ENCODE measurements around the gene JMJD1C. TPM values are rescaled to one million over a fixed set of nuclear protein-coding genes. Genes with fewer than 3 reads are reported as not detected.

JMJD1C gene
- total RNA-seq, 2 experiments from 2014 or later, result 42.6 to 47.3 TPM

DNA sequence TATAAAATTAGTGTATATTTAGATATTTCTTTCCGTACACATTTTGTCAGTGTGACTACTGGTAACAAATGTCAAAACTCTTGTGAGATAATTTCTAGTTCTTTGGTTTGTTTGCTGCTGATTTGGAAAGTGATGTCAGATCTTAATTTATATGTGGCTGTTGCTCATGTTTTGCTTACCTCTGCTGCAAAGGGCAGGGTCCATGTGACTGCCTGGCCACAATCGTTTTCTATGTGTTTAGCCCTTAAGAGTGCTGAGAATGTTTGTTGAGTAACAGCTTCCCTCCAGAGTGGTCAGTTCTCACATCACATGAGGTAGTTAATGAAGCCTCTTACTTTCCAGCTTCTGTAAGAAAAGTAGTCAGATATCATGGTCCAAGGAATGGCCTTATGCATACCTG is 328.5 kb downstream of the JMJD1C start:
- POLR2A ChIA-PET, result no interaction called here
- CTCF ChIA-PET, result interaction anchor here (1.0 to 2.6 kb wide), 6 partner anchors 20 to 583 kb away, joined by 3 to 16 read pairs (median 4); no protein-coding TSS in a partner anchor
- intact Hi-C loops (cut with micrococcal nuclease), result no loop called here
- Mint-ChIP-seq H3K27ac (no peak overlapping the region), H3K36me3 (peaks cover 19% of the 10 kb centered on the region), H3K4me1 (ENCODE audit: low read depth) (peaks cover 57% of the 10 kb centered on the region), H3K4me3 (no peak overlapping the region), H3K9me3 (peaks cover 7% of the 10 kb centered on the region), H3K27me3 (no peaks in the 10 kb centered on the region)
- no peak for DNase-seq

- Mint-ChIP-seq H3K27ac (peak overlapping the region; percentile 91), H3K4me1 (ENCODE audit: low read depth) (peaks cover 37% of the 10 kb centered on the region)
Observed at GRCh38 chr10:63133821-63134557, 331.8 kb downstream of the JMJD1C start.

GRCh38 chr10:63133056-63133820 is 332.5 kb downstream of the JMJD1C start, which contains the start of gene NRBF2:
Gene NRBF2, plus strand, starts transcription at chr10:63133328. Its CDS starts 143 bp downstream, at chr10:63133471.
- Mint-ChIP-seq H3K4me3 (peak within 1 kb of the TSS; percentile 89), H3K36me3 (peaks cover 7% of the 10 kb centered on the region), H3K27ac (peak within 1 kb of the TSS; percentile 91), H3K9me3 (peaks cover 9% of the 10 kb centered on the region), H3K4me1 (ENCODE audit: low read depth) (peaks cover 32% of the 10 kb centered on the region), H3K27me3 (peaks cover 3% of the 10 kb centered on the region)
- DNase-seq, result peak; percentile 98
- intact Hi-C loops (cut with micrococcal nuclease), result loop anchor here (1.0 to 5.0 kb wide), 11 partner anchors 29 to 1231 kb away; partner anchors contain the start of genes ARID5B and EGR2
- CTCF ChIA-PET, result interaction anchor here (0.7 to 2.7 kb wide), 11 partner anchors 9 to 587 kb away, joined by 3 to 12 read pairs (median 4); no protein-coding TSS in a partner anchor
- POLR2A ChIA-PET, result interaction anchor here (1.0 to 1.6 kb wide), 5 partner anchors 12 to 317 kb away, joined by 3 to 8 read pairs (median 3); partner anchors contain the start of gene EGR2

More at GRCh38 chr10:63133821-63134557, 331.8 kb downstream of the JMJD1C start:
- Mint-ChIP-seq H3K36me3 (peaks cover 7% of the 10 kb centered on the region), H3K27me3 (peaks cover 1% of the 10 kb centered on the region), H3K9me3 (peaks cover 9% of the 10 kb centered on the region), H3K4me3 (peak overlapping the region; percentile 89)
- no peak for DNase-seq
- POLR2A ChIA-PET, result interaction anchor here (0.6 to 1.6 kb wide), 6 partner anchors 11 to 315 kb away, joined by 3 to 8 read pairs (median 3); no protein-coding TSS in a partner anchor
- intact Hi-C loops (cut with micrococcal nuclease), result loop anchor here (1.0 to 5.0 kb wide), 13 partner anchors 24 to 1232 kb away; partner anchors contain the start of genes ARID5B and EGR2
- CTCF ChIA-PET, result interaction anchor here (0.6 to 2.7 kb wide), 15 partner anchors 12 to 587 kb away, joined by 3 to 12 read pairs (median 3); no protein-coding TSS in a partner anchor

DNA sequence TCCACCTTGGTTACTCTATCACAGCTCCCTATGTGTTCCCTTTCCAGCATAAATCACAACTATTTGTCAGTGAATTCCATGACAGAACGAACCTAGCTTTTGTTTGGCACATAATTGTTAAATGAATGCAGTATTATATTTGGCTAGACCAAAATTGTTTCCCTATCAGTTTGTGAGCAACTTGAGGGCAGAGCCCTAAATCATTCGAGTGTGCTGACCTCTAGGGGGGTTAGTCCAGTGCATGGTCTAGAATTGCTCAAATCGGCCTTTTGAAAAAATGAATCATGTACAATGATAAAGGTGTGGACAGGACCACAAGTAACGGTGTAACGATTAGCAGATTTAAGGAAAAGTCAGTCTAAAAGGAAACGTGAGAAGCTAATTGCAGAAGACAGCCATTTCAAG is 333.1 kb downstream of the JMJD1C start:
- no peak for DNase-seq
- peaks cover 9% of the 10 kb centered on the region for H3K9me3 Mint-ChIP-seq
- peaks cover 3% of the 10 kb centered on the region for H3K27me3 Mint-ChIP-seq
- peak overlapping the region; percentile 89 for H3K4me3 Mint-ChIP-seq
- intact Hi-C loops (cut with micrococcal nuclease), result loop anchor here (1.0 to 5.0 kb wide), 11 partner anchors 28 to 1230 kb away; partner anchors contain the start of genes ARID5B and EGR2
- H3K36me3 Mint-ChIP-seq, result peaks cover 6% of the 10 kb centered on the region
- CTCF ChIA-PET, result interaction anchor here (0.7 to 2.7 kb wide), 10 partner anchors 9 to 588 kb away, joined by 3 to 12 read pairs (median 4); no protein-coding TSS in a partner anchor
- peak overlapping the region; percentile 91 for H3K27ac Mint-ChIP-seq
- POLR2A ChIA-PET, result interaction anchor here (1.0 kb wide), 4 partner anchors 28 to 316 kb away, joined by 3 to 4 read pairs (median 3); partner anchors contain the start of gene EGR2
- peaks cover 32% of the 10 kb centered on the region for H3K4me1 Mint-ChIP-seq (ENCODE audit: low read depth)

DNA sequence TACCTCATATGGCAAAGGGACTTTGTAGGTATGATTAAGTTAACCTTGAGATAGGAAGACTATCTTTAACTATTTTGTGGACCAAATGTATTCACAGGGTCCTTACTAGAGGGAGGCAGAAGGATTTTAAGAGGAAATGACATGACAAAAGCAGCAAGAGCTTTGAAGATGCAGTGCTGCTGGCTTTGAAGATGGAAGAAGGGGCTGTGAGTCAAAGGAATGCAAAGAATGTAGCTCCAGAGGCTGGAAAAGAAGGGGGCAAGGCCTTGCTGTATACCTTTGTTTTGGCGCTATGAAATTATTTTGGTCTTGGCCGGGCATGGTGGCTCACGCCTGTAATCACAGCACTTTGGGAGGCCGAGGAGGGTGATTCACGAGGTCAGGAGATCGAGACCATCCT is 335.9 kb downstream of the JMJD1C start:
- intact Hi-C loops (cut with micrococcal nuclease), result loop anchor here (5.0 kb wide), 3 partner anchors 398 to 1228 kb away; partner anchors contain the start of gene ARID5B
- peaks cover 9% of the 10 kb centered on the region for H3K9me3 Mint-ChIP-seq
- CTCF ChIA-PET, result interaction anchor here (1.2 kb wide), 1 partner anchor 27 kb away, joined by 3 read pairs; no protein-coding TSS in a partner anchor

DNA sequence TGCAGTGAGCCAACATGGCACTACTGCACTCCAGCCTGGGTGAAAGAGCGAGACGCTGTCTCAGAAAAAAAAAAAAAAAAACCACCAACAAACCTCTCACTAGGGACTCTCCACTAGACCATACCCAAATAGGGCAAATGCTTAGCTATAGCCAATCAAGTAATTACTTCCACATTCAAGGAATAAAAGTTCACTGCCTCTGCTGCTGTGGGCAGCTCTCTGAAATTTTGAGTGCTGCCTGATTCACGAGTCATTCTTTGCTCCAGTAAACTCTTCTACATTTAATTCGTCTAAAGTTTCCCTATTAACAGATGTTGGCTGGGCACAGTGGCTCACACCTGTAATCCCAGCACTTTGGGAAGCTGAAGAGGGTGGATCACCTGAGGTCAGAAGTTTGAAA is 337.3 kb downstream of the JMJD1C start:
- Mint-ChIP-seq H3K4me3 (no peak overlapping the region), H3K9me3 (peaks cover 9% of the 10 kb centered on the region), H3K36me3 (no peaks in the 10 kb centered on the region), H3K27ac (no peak overlapping the region), H3K4me1 (ENCODE audit: low read depth) (peaks cover 6% of the 10 kb centered on the region), H3K27me3 (peaks cover 6% of the 10 kb centered on the region)
- no peak for DNase-seq
- POLR2A ChIA-PET, result no interaction called here
- intact Hi-C loops (cut with micrococcal nuclease), result no loop called here
- CTCF ChIA-PET, result no interaction called here

More for the DNA sequence above, 335.9 kb downstream of the JMJD1C start:
- Mint-ChIP-seq H3K4me3 (no peak overlapping the region), H3K4me1 (ENCODE audit: low read depth) (peaks cover 14% of the 10 kb centered on the region), H3K36me3 (peaks cover 1% of the 10 kb centered on the region), H3K27me3 (peaks cover 6% of the 10 kb centered on the region), H3K27ac (no peak overlapping the region)
- POLR2A ChIA-PET, result no interaction called here
- no peak for DNase-seq

DNA sequence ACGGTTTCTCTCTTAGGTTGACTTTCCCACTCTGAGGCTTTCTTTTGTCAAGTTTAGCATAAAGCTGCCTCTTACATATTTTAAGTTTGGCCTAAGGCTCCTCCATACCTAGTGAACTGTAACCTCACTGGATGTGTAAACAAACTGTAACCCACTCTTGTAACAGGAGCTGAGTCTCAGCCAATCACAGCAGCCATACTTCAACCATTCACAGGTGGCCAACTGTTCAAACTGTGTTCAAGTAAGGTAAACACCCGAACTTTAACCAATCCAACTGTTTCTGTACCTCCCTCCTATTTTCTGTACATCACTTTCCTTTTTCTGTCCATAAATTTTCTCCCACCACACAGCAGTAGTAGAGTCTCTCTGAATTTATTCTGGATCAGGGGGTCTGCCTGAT is 340.3 kb downstream of the JMJD1C start:
- H3K4me1 Mint-ChIP-seq (ENCODE audit: low read depth), result no peaks in the 10 kb centered on the region
- H3K9me3 Mint-ChIP-seq, result no peaks in the 10 kb centered on the region
- H3K27me3 Mint-ChIP-seq, result peaks cover 6% of the 10 kb centered on the region
- ChIA-PET CTCF (no interaction called here), POLR2A (no interaction called here)
- intact Hi-C loops (cut with micrococcal nuclease), result no loop called here
- no peak for DNase-seq
- H3K4me3 Mint-ChIP-seq, result no peak overlapping the region
- no peak overlapping the region for H3K27ac Mint-ChIP-seq
- no peaks in the 10 kb centered on the region for H3K36me3 Mint-ChIP-seq

- ChIA-PET CTCF (no interaction called here), POLR2A (no interaction called here)
- Mint-ChIP-seq H3K4me1 (ENCODE audit: low read depth) (no peaks in the 10 kb centered on the region), H3K27me3 (peaks cover 4% of the 10 kb centered on the region), H3K4me3 (no peak overlapping the region), H3K27ac (no peak overlapping the region), H3K36me3 (no peaks in the 10 kb centered on the region), H3K9me3 (no peaks in the 10 kb centered on the region)
- intact Hi-C loops (cut with micrococcal nuclease), result no loop called here
- DNase-seq, result no peak
Observed at GRCh38 chr10:63123727-63124362, 341.9 kb downstream of the JMJD1C start.

DNA sequence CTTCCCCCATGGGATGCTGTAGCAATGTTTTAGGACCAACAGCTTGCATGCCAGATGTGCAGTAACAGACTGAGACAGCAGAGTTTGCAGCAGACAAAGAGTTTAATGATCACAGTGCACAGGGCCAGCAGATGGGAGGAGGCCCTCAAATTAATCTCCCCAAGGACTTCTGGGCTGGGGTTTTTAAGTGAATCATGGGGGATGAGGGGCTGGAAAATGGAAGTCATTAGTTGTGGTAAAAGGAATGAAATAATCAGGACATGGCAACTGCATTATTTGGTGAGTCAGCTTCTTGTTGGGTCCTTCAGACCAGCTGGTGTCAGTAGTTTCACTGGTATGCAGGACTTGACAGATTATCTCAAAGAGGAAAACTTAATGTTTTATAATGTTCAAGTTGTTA is 345.2 kb downstream of the JMJD1C start:
- Mint-ChIP-seq H3K9me3 (no peaks in the 10 kb centered on the region), H3K27me3 (peaks cover 3% of the 10 kb centered on the region), H3K4me3 (no peak overlapping the region), H3K4me1 (ENCODE audit: low read depth) (no peaks in the 10 kb centered on the region), H3K36me3 (no peaks in the 10 kb centered on the region), H3K27ac (no peak overlapping the region)
- POLR2A ChIA-PET, result no interaction called here
- no peak for DNase-seq
- CTCF ChIA-PET, result no interaction called here
- intact Hi-C loops (cut with micrococcal nuclease), result no loop called here

DNA sequence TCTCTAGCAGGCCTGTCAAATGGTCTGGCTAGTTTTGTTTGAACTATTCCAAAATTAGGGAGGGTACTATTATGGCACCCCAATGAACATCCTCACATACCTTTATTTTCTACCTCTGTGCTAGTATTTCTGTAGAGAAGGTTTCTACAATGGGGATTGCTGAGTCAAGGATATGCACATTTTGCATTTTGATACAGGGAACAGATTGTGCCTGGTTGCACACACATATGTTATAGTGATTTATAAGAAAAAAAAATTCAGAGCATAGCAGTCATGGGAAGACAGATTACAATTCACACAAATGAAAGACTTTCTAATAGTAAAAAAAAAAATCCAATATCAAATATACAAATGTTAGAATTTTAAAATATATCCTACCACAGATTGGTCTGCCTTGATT is 346.7 kb downstream of the JMJD1C start:
- ChIA-PET CTCF (interaction anchor here (0.6 kb wide), 1 partner anchor 1040 kb away, joined by 3 read pairs; no protein-coding TSS in a partner anchor), POLR2A (interaction anchor here (0.8 kb wide), 1 partner anchor 12 kb away, joined by 3 read pairs; no protein-coding TSS in a partner anchor)
- no peak for DNase-seq
- H3K27me3 Mint-ChIP-seq, result no peaks in the 10 kb centered on the region
- no peaks in the 10 kb centered on the region for H3K4me1 Mint-ChIP-seq (ENCODE audit: low read depth)
- intact Hi-C loops (cut with micrococcal nuclease), result no loop called here
- no peaks in the 10 kb centered on the region for H3K36me3 Mint-ChIP-seq
- H3K9me3 Mint-ChIP-seq, result no peaks in the 10 kb centered on the region
- no peak overlapping the region for H3K27ac Mint-ChIP-seq
- no peak overlapping the region for H3K4me3 Mint-ChIP-seq
